LNCAP (cell line): ENCODE measurements around the gene SMAD9.
A peak's percentile ranks its signal among the peaks of the same experiment; 100 is the strongest.

ENCODE experiments used
- TF ChIP-seq, protein P1 (sequence below): fragments of 450-650 bp; IDR thresholded peaks from 2 replicates; pipeline ENCODE4 v1.5.1; 2017; ENCODE audit warnings: mild to moderate bottlenecking

The SMAD9 gene

DNA sequence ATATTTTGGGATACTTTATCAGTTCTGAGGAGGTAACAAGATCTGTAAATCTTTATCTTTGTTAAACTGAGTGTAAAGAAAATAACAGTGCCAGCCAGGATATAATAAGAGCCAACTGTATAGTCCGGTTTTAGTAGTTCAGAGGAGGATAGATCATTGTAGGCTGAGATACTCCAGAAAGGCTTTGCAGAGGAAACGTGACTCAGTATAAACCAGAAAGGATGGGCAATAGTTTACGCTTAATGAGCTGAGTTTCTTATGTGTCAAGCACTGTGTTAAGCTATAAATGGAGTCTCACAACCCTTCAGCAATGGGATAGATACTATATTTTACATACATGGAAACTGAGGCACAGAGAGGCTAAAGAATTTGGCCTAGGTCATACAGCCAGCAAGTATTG is 97.3 kb downstream of the SMAD9 start:
- TF ChIP-seq, protein P1, sequence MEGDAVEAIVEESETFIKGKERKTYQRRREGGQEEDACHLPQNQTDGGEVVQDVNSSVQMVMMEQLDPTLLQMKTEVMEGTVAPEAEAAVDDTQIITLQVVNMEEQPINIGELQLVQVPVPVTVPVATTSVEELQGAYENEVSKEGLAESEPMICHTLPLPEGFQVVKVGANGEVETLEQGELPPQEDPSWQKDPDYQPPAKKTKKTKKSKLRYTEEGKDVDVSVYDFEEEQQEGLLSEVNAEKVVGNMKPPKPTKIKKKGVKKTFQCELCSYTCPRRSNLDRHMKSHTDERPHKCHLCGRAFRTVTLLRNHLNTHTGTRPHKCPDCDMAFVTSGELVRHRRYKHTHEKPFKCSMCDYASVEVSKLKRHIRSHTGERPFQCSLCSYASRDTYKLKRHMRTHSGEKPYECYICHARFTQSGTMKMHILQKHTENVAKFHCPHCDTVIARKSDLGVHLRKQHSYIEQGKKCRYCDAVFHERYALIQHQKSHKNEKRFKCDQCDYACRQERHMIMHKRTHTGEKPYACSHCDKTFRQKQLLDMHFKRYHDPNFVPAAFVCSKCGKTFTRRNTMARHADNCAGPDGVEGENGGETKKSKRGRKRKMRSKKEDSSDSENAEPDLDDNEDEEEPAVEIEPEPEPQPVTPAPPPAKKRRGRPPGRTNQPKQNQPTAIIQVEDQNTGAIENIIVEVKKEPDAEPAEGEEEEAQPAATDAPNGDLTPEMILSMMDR: no peak

DNA sequence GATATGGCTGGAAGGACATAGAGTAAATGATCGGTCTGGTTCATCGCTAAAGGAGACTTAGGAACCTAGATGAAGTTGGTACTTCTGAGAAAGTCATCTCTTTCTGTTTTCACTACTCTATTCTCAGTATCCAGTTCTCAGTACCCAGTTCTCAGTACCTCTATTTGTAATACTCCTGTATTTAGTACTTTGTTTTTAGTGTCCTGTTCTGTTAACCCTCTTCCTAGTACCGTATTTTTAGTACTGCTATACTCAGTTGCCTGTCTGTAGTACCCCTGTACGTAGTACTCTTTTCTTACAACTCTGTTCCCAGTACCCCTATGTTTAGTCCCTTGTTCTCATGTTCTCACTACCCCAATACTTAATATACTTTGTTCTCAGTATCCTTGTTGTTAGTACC is 99.8 kb downstream of the SMAD9 start:
- TF ChIP-seq, protein P1: no peak

DNA sequence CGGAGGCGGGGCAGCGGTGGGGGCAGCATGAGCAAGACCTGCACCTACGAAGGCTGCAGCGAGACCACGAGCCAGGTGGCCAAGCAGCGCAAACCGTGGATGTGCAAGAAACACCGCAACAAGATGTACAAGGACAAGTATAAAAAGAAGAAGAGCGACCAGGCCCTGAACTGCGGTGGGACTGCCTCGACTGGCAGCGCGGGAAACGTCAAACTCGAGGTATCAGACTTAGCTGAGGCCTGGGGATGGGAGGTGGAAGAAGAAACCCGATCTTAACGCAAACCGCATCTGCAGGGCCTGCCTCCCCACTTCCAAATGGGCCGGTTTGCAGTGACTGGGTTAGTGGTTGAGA is 100.3 kb downstream of the SMAD9 start:
- TF ChIP-seq, protein P1: no peak

DNA sequence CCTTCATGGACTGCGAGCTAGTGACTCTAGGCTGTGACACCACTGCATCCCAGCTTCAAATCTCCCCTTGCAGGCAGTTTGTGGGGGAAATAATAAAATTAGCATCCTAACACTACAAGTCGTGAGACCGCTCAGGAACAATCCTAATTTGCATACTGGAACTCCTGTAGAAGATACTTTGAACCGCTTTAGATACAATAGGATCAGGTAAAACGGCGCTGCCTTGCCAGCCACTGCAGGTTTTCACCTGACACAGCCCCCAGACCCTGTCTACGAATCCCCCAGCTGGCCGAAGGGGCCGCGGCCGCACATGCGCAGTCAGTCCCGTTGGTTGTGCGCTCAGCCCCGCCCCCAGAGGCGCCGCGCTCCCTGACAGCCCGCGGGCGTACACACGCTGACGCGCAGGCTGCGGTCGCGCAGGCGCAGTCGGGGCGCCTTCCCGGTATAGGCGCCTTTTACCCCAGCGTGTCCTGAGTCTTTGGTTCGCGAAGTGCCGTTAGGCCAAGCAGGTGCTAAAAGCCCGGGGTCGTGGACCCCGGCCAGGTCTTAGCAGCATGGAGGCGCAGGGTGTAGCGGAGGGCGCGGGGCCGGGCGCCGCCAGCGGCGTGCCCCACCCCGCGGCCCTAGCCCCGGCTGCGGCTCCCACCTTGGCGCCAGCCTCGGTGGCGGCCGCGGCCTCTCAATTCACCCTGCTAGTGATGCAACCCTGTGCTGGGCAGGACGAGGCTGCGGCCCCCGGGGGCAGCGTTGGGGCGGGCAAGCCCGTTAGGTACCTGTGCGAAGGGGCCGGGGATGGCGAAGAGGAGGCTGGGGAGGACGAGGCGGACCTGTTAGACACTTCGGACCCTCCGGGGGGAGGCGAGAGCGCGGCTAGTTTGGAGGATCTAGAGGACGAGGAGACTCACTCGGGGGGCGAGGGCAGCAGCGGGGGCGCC is 101.0 kb downstream of the SMAD9 start, which contains the start of gene RFXAP:
TSS of gene RFXAP (plus strand) at position 419 of the 935 bp plus-strand sequence. CDS start at position 555, 136 bp downstream.
- TF ChIP-seq, protein P1: no peak

DNA sequence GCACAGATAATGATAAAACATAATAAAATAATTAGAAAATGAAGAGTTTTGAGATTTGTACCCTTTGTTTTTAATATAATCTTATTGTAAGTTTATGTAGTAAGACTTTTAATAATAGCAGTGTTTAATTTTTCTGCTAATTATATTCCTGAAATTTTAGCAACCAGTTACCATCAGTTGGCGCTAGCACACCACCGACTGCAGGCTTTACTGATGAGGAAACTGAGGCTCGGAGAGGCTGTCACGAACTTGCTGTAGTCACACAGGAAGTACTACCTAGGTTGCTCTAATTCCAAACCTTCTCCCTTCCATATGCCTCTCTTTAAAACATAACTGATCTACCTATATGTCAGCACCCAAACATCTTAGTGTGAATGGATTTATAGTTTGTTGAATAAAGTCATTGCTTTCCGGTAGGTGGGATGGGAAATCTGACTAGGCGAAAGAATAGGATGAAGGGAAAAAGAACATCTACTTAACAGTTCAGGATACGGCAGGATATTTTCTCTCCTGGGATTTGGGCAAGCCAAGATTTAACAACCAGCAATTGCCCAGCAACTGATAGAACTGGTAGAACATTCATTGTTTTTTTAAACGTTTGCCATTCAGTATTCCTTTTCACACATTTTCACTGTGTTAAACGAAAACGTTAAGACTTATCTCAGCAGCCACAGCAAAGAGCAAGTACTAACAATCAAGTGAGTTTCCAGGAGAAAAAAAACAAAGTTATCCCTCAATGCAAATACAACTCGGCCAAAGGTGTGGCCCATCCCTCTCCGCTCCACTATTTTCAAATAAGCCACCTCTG is 101.8 kb downstream of the SMAD9 start:
- TF ChIP-seq, protein P1: no peak

DNA sequence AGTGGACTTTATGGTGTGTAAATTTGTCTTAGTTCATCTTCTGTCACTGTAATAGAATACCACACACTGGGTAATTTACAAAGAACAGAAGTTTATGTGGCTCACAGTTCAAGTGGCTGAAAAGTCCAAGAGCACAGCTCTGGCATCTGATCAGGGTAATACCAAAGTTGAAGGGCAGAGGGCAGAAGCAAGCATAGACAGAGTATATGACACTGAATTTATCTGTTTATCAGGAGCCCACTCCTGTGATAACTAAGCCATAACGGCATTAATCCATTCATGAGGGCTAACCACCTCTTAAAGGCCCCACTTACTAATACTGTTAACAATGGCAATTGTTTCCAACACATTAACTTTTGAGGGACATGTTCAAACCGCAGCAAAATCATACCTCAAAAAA is 105.0 kb downstream of the SMAD9 start:
- TF ChIP-seq, protein P1: peak; percentile 39; the same call in 1 of the 2 replicates

DNA sequence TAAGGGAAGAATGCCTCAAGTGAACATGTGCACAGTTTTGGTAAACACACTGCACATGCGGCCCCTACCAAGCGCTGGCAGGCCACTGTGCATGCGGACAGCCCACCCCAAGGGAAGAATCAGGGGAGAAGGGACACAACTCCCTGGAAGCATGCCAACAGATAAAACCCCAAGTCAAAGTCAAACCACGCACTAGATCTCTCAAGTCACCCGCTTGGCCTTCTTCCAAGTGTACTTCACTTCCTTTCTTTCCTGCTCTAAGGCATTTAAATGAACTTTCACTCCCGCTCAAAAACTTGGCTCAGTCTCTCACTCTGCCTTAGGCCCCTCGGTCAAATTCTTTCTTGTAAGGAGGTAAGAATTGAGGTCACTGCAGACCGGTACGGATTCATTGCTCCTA is 105.6 kb downstream of the SMAD9 start:
- TF ChIP-seq, protein P1: no peak
